Fibroblast of skin of abdomen (primary cell): Measurements from ENCODE around the gene CPXM1.
A peak's percentile ranks its signal among the peaks of the same experiment; 100 is the strongest.
"Not testable (repeated sequence)": the region's sequence is repeated elsewhere in the genome, so short reads cannot be mapped to it uniquely, and the experiment has no call there.

Experiments used
- DNase-seq: peaks from one replicate; pipeline ENCODE4 v3.0.0-alpha.2; 2013

The CPXM1 gene

GRCh38 chr20:2820896-2821869 lies 20.8 kb upstream of the CPXM1 start:
- no peak for DNase-seq

- DNase-seq = peak; percentile 52
These were observed 19.9 kb upstream of the CPXM1 start for GRCh38 chr20:2820084-2820895.

- no peak for DNase-seq
These were observed 17.6 kb upstream of the CPXM1 start for GRCh38 chr20:2817891-2818595.

DNA sequence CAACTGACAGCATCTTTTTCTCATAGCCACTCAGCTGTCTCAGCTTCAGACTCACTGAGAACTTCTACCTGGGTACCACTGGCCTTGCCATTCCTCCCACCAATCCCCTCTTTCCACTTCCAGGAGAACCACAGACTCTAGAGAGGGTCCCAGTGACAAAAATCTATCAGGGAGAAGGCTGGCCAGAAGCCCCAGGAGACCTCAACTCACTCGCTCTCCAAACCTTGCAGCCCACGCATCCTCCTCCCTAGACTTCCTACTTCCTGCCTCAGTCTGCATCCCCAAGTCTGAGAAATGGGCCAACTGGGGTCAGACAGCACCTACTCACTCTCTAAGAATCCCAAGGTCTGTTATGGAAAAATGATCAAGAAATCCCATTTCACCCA lies 16.9 kb upstream of the CPXM1 start:
- no peak for DNase-seq

- no peak for DNase-seq
These were observed 16.3 kb upstream of the CPXM1 start for GRCh38 chr20:2816583-2817340.

- no peak for DNase-seq
These were observed 15.7 kb upstream of the CPXM1 start, which contains the start of gene TMEM239 for GRCh38 chr20:2816030-2816582. Gene TMEM239 (plus strand): TSS chr20:2816364. CDS start chr20:2816555, 191 bp downstream.

DNA sequence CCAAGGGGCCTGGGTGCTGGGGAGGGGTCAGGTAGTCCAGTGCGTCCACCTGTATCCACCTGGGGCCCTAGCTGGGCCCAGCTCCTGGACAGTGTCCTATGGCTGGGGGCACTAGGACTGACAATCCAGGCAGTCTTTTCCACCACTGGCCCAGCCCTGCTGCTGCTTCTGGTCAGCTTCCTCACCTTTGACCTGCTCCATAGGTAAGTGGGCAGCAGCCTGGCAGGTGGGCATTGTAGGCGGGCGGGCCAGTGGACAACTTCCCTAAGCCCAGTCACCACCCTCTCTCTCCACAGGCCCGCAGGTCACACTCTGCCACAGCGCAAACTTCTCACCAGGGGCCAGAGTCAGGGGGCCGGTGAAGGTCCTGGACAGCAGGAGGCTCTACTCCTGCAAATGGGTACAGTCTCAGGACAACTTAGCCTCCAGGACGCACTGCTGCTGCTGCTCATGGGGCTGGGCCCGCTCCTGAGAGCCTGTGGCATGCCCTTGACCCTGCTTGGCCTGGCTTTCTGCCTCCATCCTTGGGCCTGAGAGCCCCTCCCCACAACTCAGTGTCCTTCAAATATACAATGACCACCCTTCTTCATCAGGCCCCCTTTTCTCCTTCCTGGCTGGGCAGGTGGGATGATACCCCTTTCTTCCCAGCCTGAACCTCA lies 14.9 kb upstream of the CPXM1 start:
- DNase-seq = no peak

- peak; percentile 99 for DNase-seq
These were observed 14.2 kb upstream of the CPXM1 start, which contains the start of gene C20orf141 for GRCh38 chr20:2814587-2815051. Gene C20orf141 (plus strand): TSS chr20:2814987. CDS start chr20:2815185, 198 bp downstream.

GRCh38 chr20:2814076-2814475 lies 13.6 kb upstream of the CPXM1 start:
- DNase-seq = no peak

DNA sequence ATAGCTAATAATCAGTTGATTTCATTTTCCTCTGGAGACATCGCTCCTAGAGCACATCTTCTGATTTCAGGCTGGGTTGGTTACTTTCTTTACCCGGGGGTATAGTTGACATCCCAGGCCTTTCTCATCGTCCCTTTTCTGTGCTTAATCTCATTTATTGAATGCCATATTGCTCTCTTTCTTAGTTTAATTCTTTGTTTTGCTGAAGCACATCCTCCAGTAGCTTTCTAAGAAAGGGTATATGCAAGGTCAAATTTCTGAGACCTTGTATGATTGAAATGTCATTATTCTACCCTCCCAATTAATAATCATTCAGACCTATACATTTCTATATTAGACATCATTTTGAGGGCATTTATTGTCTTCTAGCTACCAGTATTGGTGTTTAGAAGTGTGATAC lies 11.8 kb upstream of the CPXM1 start:
- DNase-seq = no peak

DNA sequence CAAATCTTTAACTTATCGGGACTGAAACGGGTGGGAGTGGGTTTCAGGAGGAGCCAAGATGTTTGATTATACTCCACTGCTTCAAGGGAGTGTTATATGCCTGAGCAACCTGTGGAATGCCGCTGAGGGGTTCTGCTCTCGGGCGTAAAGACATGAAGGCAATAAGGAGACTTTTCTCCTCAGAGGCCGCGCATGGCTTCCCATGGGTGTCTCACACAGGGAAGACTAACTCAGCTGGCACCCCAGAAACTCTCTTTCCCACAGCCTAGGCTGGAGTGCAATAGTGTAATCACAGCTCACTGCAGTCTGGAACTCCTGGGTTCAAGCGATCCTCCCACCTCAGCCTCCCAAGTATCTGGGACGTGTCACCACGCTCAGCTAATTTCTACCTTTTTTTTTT lies 9.3 kb upstream of the CPXM1 start:
- no peak for DNase-seq

DNA sequence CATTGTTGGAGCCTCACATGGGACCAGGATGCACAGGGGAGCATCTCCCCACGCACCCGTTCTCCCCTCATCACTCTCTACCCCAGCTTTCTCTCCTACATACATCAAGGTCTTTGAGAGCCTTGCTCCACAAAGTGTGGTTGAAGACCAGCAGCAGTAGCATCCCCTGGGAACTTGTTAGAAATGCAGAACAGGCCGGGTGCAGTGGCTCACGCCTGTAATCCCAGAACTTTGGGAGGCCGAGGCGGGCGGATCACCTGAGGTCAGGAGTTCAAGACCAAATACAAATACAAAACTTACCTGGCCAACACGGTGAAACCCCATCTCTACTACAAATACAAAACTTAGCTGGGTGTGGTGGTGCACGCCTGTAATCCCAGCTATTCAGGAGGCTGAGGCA lies 7.5 kb upstream of the CPXM1 start:
- DNase-seq = not testable (repeated sequence)

DNA sequence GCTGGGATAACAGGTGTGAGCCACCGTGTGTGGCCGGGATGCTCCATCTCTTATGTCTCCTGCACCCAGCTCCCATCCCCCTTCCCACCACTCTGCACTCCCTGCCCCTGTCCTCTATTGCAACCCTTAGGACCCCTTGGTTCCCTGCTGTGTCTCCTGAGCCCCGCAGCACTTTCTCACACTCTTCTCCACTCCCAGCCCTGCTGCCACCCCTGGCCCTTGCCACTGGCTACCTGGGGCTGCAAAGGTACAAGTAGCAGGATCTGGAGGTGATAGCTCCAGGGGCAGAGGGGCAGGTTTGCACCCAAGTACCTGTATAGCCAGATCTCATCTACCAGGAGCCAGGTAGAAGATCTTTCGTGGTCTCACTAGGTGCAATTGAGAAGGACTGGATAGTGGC lies 6.6 kb upstream of the CPXM1 start:
- no peak for DNase-seq

GRCh38 chr20:2806351-2806701 lies 5.9 kb upstream of the CPXM1 start:
- no peak for DNase-seq

DNA sequence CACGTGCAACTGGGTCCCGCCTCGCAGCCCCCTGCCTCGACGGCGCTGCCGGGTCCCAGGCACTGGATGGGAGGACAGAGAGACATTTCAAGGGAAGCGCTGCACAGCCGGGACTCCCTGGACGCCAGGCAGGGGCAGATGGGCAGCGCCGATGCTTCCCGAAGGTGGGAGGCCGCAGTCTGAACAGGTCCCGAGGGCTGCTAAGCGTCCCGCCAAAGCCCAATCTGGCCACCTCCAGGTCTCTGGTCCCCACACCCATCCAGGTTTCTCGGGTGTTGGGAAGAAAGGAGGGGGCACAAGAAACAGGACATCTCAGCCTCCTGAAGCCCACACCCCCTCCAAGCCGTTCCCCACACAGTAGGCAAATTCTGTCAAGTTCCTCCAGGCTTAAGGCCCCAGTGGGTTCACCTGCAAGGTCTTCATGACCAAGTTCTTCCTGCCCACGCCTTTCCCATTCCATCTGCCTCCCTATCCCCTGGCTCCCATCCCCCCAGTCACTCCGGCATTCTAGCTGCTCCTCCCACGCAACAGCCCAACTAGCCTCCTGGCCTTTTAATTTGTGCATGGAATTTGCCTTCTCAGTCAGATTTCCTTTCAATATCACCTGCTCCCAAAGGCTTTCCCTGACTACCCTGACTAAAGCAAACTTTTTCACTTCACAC lies 5.4 kb upstream of the CPXM1 start:
- no peak for DNase-seq

DNA sequence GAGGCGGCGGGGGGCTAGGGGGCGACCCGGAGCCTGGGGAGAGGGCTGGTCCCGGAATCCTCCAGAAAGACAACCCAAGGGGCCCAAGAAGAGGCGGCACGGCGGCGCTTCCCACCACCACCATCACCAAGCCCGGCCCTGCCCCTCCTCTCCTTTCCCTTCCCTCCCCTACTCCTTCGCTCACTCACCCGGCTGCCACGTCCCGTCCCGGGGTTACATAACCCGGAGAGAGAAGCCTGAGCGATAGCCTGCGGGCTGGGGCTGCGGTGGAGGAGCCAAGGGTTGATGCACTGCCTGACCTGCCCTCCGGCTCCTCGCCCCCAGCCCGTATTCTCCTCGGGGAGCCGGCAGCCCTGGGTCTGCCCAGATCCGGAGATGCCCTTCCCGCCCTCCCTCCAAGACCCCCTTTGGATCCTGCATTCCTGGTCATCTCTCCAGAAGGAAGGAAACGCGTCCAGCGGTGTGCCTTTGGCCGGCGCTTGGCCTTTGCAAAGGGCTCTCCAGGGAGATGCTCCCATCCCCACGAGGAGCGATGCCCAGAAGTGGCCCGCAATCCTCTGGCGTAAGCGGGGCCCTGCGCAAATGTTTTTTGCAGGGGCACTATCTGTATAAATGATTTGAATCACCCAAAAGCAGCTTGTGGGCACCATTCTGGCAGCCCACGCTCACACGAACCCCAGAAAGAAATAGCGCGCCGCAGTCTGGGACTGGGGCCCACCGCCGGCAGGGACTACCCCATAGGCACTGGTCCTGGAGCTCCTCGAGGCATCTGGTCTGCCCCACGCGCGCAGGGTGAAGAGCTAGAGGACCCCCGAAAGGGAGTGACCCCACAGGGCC lies 4.6 kb upstream of the CPXM1 start:
- DNase-seq = peak; percentile 25

GRCh38 chr20:2804041-2804828 lies 3.8 kb upstream of the CPXM1 start:
- no peak for DNase-seq

DNA sequence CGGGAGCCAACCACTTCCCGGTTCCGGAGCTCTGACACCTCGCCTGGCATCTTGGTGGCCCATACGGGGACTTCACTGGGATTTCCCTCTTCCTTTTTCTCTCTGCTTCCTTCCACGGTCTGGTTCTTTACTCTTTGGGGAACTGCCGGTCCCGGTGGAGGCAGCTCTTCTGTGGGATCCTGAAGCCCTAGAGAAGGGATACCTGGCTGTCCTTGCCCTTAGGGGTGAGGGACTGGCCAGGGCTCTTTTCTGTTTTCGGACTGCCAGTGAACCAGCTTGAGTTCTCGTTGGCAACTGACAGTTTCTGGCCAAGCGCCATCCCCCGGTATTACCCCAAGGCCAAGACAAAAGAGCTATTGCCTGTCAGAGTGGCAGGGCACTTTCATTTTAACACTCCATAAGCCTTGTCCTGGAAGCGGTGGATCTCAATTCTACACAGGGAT lies 880 bp upstream of the CPXM1 start:
- no peak for DNase-seq
